ENCODE measurements around the gene PREPL. TPM values are rescaled to one million over a fixed set of nuclear protein-coding genes. Genes with fewer than 3 reads are reported as not detected.

Gene PREPL
- total and polyA plus RNA-seq, 2 of the 8 experiments (the other 6 are each of a cell fraction or from before 2014, with no cell fraction given) = 13.6 to 38.9 TPM

DNA sequence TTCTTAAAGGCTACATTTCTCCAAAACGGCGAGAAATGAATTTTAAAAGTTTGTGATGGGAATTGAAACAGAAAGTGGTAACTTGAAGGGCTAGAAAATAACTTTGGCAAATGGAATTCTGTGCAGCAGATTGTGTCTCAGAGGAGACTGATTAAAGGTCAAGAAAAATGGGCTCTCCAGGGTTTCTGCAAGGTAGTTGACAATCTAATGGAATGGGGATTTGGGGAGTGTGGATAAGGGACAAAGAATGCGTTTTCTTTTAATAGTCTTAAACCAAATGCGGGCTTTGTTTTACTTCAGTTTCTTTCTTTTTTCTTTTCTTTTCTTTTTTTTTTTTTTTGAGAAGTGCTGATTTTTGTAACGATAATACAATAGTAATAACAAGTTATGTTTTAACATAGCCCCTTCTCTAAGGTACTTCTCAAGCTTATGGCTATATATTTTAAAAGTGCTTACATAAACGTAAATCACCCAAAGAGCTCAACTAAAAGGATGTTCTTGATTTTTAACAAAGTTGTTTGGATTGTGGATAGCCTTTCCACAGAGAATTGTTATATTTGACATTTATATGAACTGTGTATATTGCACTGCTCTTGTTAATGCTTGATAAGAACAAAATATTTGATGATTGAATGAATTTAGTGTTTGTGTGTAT is 37.1 kb upstream of the PREPL start:
- Histone ChIP-seq H2AFZ (ENCODE audit: low read length) (no peak overlapping the region), H3K79me2 (ENCODE audit: control insufficient read depth in 1 of 2, insufficient read depth in 2 of 2, low read length in 2 of 2) (peaks cover 0 to 3% of the 10 kb centered on the region in 2 experiments; a peak in 2 of 4 replicates), H4K20me1 (replicated peaks in 1 of 2; ENCODE audit: control insufficient read depth in 1 of 2, insufficient read depth in 2 of 2, low read length in 2 of 2) (no peaks in the 10 kb centered on the region), H3K4ac (replicated peaks; ENCODE audit: insufficient read length, low read depth, low read length) (no peak overlapping the region), H4K8ac (ENCODE audit: extremely low read depth, insufficient read depth, low read length) (no peak overlapping the region), H2BK20ac (ENCODE audit: low read length) (no peak overlapping the region), H2AK5ac (ENCODE audit: low read depth, low read length) (no peak overlapping the region), H3K4me2 (ENCODE audit: insufficient read depth in 1 of 2, low read depth in 2 of 2, low read length in 2 of 2) (no peak overlapping the region), H3K23me2 (ENCODE audit: low read depth, low read length) (no peaks in the 10 kb centered on the region), H3K27me3 (replicated peaks in 1 of 4; ENCODE audit: control insufficient read depth in 3 of 4, extremely low read depth in 1 of 4, insufficient read depth in 3 of 4, low read length in 3 of 4) (no peaks in the 10 kb centered on the region), H2BK15ac (ENCODE audit: low read length) (no peak overlapping the region), H3K9me3 (ENCODE audit: insufficient read depth in 2 of 2, low read depth in 1 of 2, low read length in 1 of 2) (no peaks in the 10 kb centered on the region), H3K18ac (ENCODE audit: extremely low read depth, low read length) (no peak overlapping the region), H3K27ac (ENCODE audit: low read depth, low read length) (no peak overlapping the region), H3K23ac (ENCODE audit: insufficient read length) (no peak overlapping the region), H2BK120ac (replicated peaks; ENCODE audit: low read depth, low read length) (no peak overlapping the region), H2BK12ac (ENCODE audit: low read depth, low read length) (no peak overlapping the region), H3K79me1 (ENCODE audit: low read depth, low read length) (no peaks in the 10 kb centered on the region), H3K4me1 (replicated peaks in 1 of 4; ENCODE audit: control insufficient read depth in 3 of 4, insufficient read depth in 4 of 4, low read length in 3 of 4) (peaks cover 0 to 6% (median 5%) of the 10 kb centered on the region in 4 experiments; a peak in 3 of 7 replicates), H4K5ac (ENCODE audit: insufficient read length, low read depth, low read length) (no peak overlapping the region), H2BK5ac (ENCODE audit: low read depth, low read length) (no peak overlapping the region), H3K4me3 (ENCODE audit: extremely low read depth in 1 of 4, insufficient read depth in 2 of 4, low read depth in 3 of 4, low read length in 4 of 4) (no peak overlapping the region), H3K14ac (ENCODE audit: insufficient read length) (no peak overlapping the region), H4K91ac (replicated peaks; ENCODE audit: insufficient read length, low read length) (no peak overlapping the region), H3K9ac (replicated peaks in 1 of 4; ENCODE audit: extremely low read depth in 1 of 4, low read depth in 3 of 4, low read length in 3 of 4) (no peak overlapping the region), H3K36me3 (ENCODE audit: control insufficient read depth in 2 of 4, insufficient read depth in 4 of 4, low read length in 3 of 4) (no peaks in the 10 kb centered on the region), H3K56ac (replicated peaks; ENCODE audit: insufficient read length, low read depth, low read length) (no peak overlapping the region)
- FAIRE-seq = no peak
- TF ChIP-seq POLR2A (IDR thresholded peaks at IDR 0.05; ENCODE audit: control extremely low read depth in 1 of 2, low read depth in 2 of 2, low read length in 2 of 2) (no peak), SUZ12 (IDR thresholded peaks at IDR 0.05; ENCODE audit: low read length) (no peak), SIRT6 (IDR thresholded peaks at IDR 0.05; ENCODE audit: low read length) (no peak), KDM4A (IDR thresholded peaks at IDR 0.05; ENCODE audit: low read depth, low read length, severe bottlenecking) (no peak), PHF8 (conservative IDR thresholded peaks at IDR 0.05; ENCODE audit: low read depth, low read length) (no peak), EP300 (IDR thresholded peaks at IDR 0.05; ENCODE audit: borderline replicate concordance in 1 of 2, low read depth in 2 of 2, low read length in 2 of 2) (no peak), POLR2AphosphoS5 (IDR thresholded peaks at IDR 0.05; ENCODE audit: low read depth, low read length) (no peak)
- no peak for DNase-seq (ENCODE audit: low read depth in 1 of 2, low spot score in 2 of 2)
- POLR2A ChIA-PET (ENCODE audit: partially characterized antibody) = interaction anchor here (0.5 kb wide), 1 partner anchor 57 kb away, joined by 3 read pairs; no protein-coding TSS in a partner anchor
- CTCF ChIA-PET (ENCODE audit: partially characterized antibody) = interaction anchor here (12.4 kb wide), 1 partner anchor 79 kb away, joined by 103 read pairs; no protein-coding TSS in a partner anchor
- WGBS, 2 experiments (ENCODE audit: extremely low coverage in 1 of 2, insufficient coverage in 1 of 2, insufficient read length in 1 of 2, insufficient replicate concordance in 2 of 2, low coverage in 1 of 2, low lambda C conversion rate in 2 of 2, missing lambda C conversion rate in 1 of 2) = 47% methylated on average over 6 of the region's 6 CpGs; no CpG with 5 or more reads in 1 of the 2 experiments

Data from H1 (cell line).